SK-N-MC (cell line): ENCODE results near the gene NCDN.

Experiments
- EZH2 ChIP-seq: fragments of 200-600 bp; sonication (generic); IDR thresholded peaks from one replicate; pipeline ENCODE4 v1.6.1; 2017; ENCODE audit warnings: antibody characterized with exemption
- FOXP2 ChIP-seq: optimal IDR thresholded peaks from 2 replicates; pipeline ENCODE3; 2011; ENCODE audit warnings: mild to moderate bottlenecking, moderate library complexity; ENCODE audit not compliant: insufficient read depth; ENCODE audit errors: extremely low read length, control extremely low read depth
- POLR2AphosphoS5 ChIP-seq: IDR thresholded peaks from 2 replicates; pipeline ENCODE4 v1.6.1; 2012; ENCODE audit warnings: mild to moderate bottlenecking, low read depth, low read length, borderline replicate concordance

GRCh38 chr1:35511305-35511704 is 46.3 kb upstream of the NCDN start:
- no peak for TF ChIP-seq POLR2AphosphoS5
- no peak for TF ChIP-seq FOXP2
- no peak for TF ChIP-seq EZH2
